Dendritic cell treated with granulocyte-macrophage colony-stimulating factor and Interleukin-4, amounts not matched to agents 40 ng/mL and 50 ng/mL, for 4 days (primary cell): ENCODE results near the gene ITLN1.

Experiments used
- H3K27ac Mint-ChIP-seq: one replicate; pipeline ENCODE4 v1.8.0; 2022; ENCODE audit warnings: mild to moderate bottlenecking, mixed read lengths
- H3K27me3 Mint-ChIP-seq: one replicate; pipeline ENCODE4 v1.8.0; 2022; ENCODE audit warnings: mild to moderate bottlenecking, mixed read lengths
- H3K36me3 Mint-ChIP-seq: one replicate; pipeline ENCODE4 v1.8.0; 2022; ENCODE audit warnings: low read depth, mixed read lengths
- H3K4me1 Mint-ChIP-seq: one replicate; pipeline ENCODE4 v1.8.0; 2022; ENCODE audit warnings: low read depth, mixed read lengths
- H3K4me3 Mint-ChIP-seq: one replicate; pipeline ENCODE4 v1.8.0; 2022; ENCODE audit warnings: mild to moderate bottlenecking, moderate library complexity, mixed read lengths
- H3K9me3 Mint-ChIP-seq: one replicate; pipeline ENCODE4 v1.8.0; 2022; ENCODE audit warnings: mixed read lengths
- intact Hi-C: fragments of 100-400 bp; cut with micrococcal nuclease; formaldehyde crosslinking; loops from one replicate; pipeline ENCODE4 v1.15.0; 2022

Gene ITLN1

GRCh38 chr1:160836561-160836960, 48.4 kb downstream of the ITLN1 start:
- no peak overlapping the region for H3K27ac Mint-ChIP-seq
- no peaks in the 10 kb centered on the region for H3K9me3 Mint-ChIP-seq
- no peaks in the 10 kb centered on the region for H3K36me3 Mint-ChIP-seq
- no peak overlapping the region for H3K4me3 Mint-ChIP-seq
- no peaks in the 10 kb centered on the region for H3K27me3 Mint-ChIP-seq
- intact Hi-C loops = loop anchor here (5.0 to 10.0 kb wide), 2 partner anchors 41 to 412 kb away; no protein-coding TSS in a partner anchor
- H3K4me1 Mint-ChIP-seq = peaks cover 26% of the 10 kb centered on the region

DNA sequence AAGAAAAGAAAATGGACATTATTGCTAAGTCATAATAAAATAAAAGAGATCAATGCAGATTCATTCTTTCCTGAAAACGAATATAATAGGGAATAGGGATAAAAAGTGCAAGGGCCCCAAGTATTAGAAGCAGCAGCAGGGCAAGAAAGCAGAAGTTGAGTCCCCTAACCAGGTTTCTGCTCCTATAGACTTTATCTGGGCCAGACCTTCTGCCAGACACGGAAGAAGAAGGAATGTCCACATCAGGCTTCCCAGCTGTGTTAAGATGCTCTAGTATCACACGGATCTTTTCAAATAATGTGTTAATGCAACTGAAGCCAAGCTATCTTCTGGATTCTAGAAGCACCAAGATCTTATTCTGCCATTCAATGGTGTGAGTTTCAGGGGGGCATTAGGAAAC, 49.2 kb downstream of the ITLN1 start:
- Mint-ChIP-seq H3K4me3 (no peak overlapping the region), H3K27ac (no peak overlapping the region), H3K4me1 (peaks cover 26% of the 10 kb centered on the region), H3K9me3 (no peaks in the 10 kb centered on the region), H3K27me3 (no peaks in the 10 kb centered on the region), H3K36me3 (no peaks in the 10 kb centered on the region)
- intact Hi-C loops = loop anchor here (1.0 to 10.0 kb wide), 4 partner anchors 42 to 411 kb away; no protein-coding TSS in a partner anchor

DNA sequence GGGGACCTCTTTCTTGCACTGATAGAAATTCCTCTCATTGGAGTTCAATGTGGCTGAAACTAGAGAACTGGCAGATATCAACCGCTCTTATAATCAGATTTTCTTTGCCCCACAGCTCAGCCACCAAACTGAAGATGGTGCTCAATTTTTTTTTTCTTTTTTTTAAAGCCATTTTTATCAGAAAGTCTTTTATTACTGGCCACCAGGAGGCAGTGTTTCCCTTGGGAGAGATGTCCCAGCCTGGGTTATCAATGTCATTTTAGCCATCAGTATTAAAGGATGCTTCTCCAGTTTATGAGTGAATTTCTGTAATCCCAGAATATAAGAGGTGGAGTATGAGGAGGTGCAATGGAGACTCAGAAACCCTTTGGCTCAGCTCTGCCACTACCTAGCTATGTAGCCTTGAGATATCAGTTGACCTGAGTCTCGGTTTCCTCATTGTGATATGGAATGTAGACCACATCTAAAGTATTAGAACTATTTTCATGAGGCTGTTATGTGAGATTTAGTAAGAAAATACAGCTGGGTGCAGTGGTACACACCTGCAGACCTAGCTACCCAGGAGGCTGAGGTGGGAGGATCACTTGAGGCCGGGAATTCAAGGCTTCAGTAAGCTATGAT, 49.9 kb downstream of the ITLN1 start:
- Mint-ChIP-seq H3K27me3 (no peaks in the 10 kb centered on the region), H3K27ac (peak overlapping the region; percentile 24), H3K9me3 (no peaks in the 10 kb centered on the region), H3K36me3 (no peaks in the 10 kb centered on the region), H3K4me3 (no peak overlapping the region), H3K4me1 (peaks cover 26% of the 10 kb centered on the region)
- intact Hi-C loops = loop anchor here (1.0 to 10.0 kb wide), 6 partner anchors 42 to 410 kb away; no protein-coding TSS in a partner anchor

DNA sequence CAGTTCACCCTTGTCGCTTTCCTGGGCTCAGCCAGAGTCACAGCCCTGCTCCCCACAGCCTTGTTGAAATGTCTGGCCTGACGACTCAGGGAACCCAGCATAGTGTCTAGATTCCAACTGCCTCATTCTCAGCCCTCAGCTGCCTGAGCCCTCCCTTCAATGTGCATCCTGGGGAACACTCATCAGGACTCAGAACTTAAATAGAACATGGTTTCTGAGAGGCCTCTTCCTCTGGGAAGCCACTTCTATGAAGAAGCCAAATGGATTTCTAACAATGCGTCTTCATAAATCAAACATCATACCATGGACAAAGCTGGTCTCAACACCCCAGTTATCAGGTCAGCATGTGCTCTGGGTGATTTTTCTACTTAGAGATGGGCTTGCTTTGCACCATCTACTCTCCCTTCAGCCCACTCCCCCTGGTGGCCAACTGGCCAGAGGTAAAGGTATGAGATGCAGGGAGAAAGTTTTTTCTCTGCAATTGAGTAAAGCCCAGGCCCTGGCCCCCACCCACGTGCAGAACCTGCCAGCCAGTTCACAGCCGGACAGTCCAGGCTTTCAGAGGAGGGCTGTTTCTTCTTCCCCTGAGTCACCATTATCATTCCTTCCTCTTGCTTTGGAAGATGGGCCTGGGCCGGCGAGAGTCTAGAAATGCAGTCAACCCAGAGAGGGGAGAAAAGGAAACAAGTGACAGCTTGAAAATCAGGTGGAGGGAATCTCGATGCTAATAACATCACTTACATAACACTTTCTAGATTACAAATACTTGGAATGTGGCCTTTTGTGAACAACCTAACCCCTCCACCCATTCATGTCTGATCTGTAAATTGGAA, 54.4 kb downstream of the ITLN1 start:
- H3K9me3 Mint-ChIP-seq = no peaks in the 10 kb centered on the region
- no peaks in the 10 kb centered on the region for H3K27me3 Mint-ChIP-seq
- H3K36me3 Mint-ChIP-seq = no peaks in the 10 kb centered on the region
- H3K27ac Mint-ChIP-seq = no peak overlapping the region
- H3K4me3 Mint-ChIP-seq = no peak overlapping the region
- peaks cover 10% of the 10 kb centered on the region for H3K4me1 Mint-ChIP-seq
- intact Hi-C loops = loop anchor here (1.0 to 10.0 kb wide), 4 partner anchors 53 to 406 kb away; no protein-coding TSS in a partner anchor

GRCh38 chr1:160829766-160830165, 55.2 kb downstream of the ITLN1 start:
- no peak overlapping the region for H3K27ac Mint-ChIP-seq
- H3K36me3 Mint-ChIP-seq = no peaks in the 10 kb centered on the region
- H3K4me3 Mint-ChIP-seq = no peak overlapping the region
- no peaks in the 10 kb centered on the region for H3K9me3 Mint-ChIP-seq
- intact Hi-C loops = loop anchor here (1.0 to 10.0 kb wide), 4 partner anchors 52 to 405 kb away; no protein-coding TSS in a partner anchor
- H3K27me3 Mint-ChIP-seq = no peaks in the 10 kb centered on the region
- H3K4me1 Mint-ChIP-seq = peaks cover 10% of the 10 kb centered on the region

- no peak overlapping the region for H3K27ac Mint-ChIP-seq
- H3K36me3 Mint-ChIP-seq = no peaks in the 10 kb centered on the region
- intact Hi-C loops = no loop called here
Measured at GRCh38 chr1:160827418-160827817, 57.6 kb downstream of the ITLN1 start.

GRCh38 chr1:160826546-160826945, 58.4 kb downstream of the ITLN1 start:
- Mint-ChIP-seq H3K4me1 (peaks cover 10% of the 10 kb centered on the region), H3K4me3 (no peak overlapping the region), H3K36me3 (no peaks in the 10 kb centered on the region), H3K9me3 (no peaks in the 10 kb centered on the region), H3K27ac (no peak overlapping the region), H3K27me3 (no peaks in the 10 kb centered on the region)
- intact Hi-C loops = no loop called here

More at GRCh38 chr1:160827418-160827817, 57.6 kb downstream of the ITLN1 start:
- Mint-ChIP-seq H3K27me3 (no peaks in the 10 kb centered on the region), H3K9me3 (no peaks in the 10 kb centered on the region), H3K4me3 (no peak overlapping the region), H3K4me1 (peaks cover 10% of the 10 kb centered on the region)
